Ovary (tissue), 3 donors: Measurements from ENCODE around the gene CHSY3.

Source experiments
- POLR2A ChIP-seq: fragments of 450-650 bp; IDR thresholded peaks from one replicate; pipeline ENCODE4 v1.6.1; 2017; ENCODE audit warnings: antibody characterized with exemption, mild to moderate bottlenecking, moderate library complexity
- TF ChIP-seq, protein P1 (sequence below), 3 donors: fragments of 450-650 bp in 2 of 3; fragments of 200-600 bp in 1 of 3; IDR thresholded peaks; one replicate each; pipeline versions ENCODE4 v1.5.1 to v1.8.0; 2016 to 2022; ENCODE audit warnings: antibody characterized with exemption in 3 of 3, mild to moderate bottlenecking in 1 of 3
- donor health status: DM: no; HTN: no; CAD: no.

GRCh38 chr5:129903466-129904101 lies 681 bp upstream of the CHSY3 start:
- no peak for TF ChIP-seq POLR2A
- TF ChIP-seq, protein P1, sequence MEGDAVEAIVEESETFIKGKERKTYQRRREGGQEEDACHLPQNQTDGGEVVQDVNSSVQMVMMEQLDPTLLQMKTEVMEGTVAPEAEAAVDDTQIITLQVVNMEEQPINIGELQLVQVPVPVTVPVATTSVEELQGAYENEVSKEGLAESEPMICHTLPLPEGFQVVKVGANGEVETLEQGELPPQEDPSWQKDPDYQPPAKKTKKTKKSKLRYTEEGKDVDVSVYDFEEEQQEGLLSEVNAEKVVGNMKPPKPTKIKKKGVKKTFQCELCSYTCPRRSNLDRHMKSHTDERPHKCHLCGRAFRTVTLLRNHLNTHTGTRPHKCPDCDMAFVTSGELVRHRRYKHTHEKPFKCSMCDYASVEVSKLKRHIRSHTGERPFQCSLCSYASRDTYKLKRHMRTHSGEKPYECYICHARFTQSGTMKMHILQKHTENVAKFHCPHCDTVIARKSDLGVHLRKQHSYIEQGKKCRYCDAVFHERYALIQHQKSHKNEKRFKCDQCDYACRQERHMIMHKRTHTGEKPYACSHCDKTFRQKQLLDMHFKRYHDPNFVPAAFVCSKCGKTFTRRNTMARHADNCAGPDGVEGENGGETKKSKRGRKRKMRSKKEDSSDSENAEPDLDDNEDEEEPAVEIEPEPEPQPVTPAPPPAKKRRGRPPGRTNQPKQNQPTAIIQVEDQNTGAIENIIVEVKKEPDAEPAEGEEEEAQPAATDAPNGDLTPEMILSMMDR (IDR thresholded peaks at IDR 0.05) = no peak
